ENCODE results near the gene JPT2.
"Not testable (repeated sequence)": the region's sequence is repeated elsewhere in the genome, so short reads cannot be mapped to it uniquely, and the experiment has no call there.

Gene JPT2

GRCh38 chr16:1732071-1732470 lies 54.0 kb downstream of the JPT2 start:
- DNase-seq (ENCODE audit: low read depth) = no peak

GRCh38 chr16:1732551-1732987 lies 54.5 kb downstream of the JPT2 start:
- not testable (repeated sequence) for DNase-seq (ENCODE audit: low read depth)

GRCh38 chr16:1734123-1734522 lies 56.0 kb downstream of the JPT2 start:
- no peak for DNase-seq (ENCODE audit: low read depth)

- no peak for DNase-seq (ENCODE audit: low read depth)
Measured at GRCh38 chr16:1734816-1735215, 56.7 kb downstream of the JPT2 start.

- DNase-seq (ENCODE audit: low read depth) = no peak
Measured at GRCh38 chr16:1740234-1740633, 62.2 kb downstream of the JPT2 start.

- no peak for DNase-seq (ENCODE audit: low read depth)
Measured at GRCh38 chr16:1740781-1741490, 62.9 kb downstream of the JPT2 start.

- DNase-seq (ENCODE audit: low read depth) = no peak
Measured at GRCh38 chr16:1741553-1742165, 63.6 kb downstream of the JPT2 start.

- no peak for DNase-seq (ENCODE audit: low read depth)
Measured at GRCh38 chr16:1743376-1744337, 65.6 kb downstream of the JPT2 start.

GRCh38 chr16:1744338-1744840 lies 66.3 kb downstream of the JPT2 start:
- no peak for DNase-seq (ENCODE audit: low read depth)

- no peak for DNase-seq (ENCODE audit: low read depth)
Measured at GRCh38 chr16:1745181-1745899, 67.3 kb downstream of the JPT2 start.

- DNase-seq (ENCODE audit: low read depth) = no peak
Measured at GRCh38 chr16:1745900-1746692, 68.0 kb downstream of the JPT2 start.

- no peak for DNase-seq (ENCODE audit: low read depth)
Measured at GRCh38 chr16:1746693-1747195, 68.7 kb downstream of the JPT2 start.

GRCh38 chr16:1747934-1748333 lies 69.9 kb downstream of the JPT2 start:
- DNase-seq (ENCODE audit: low read depth) = no peak

- no peak for DNase-seq (ENCODE audit: low read depth)
Measured at GRCh38 chr16:1749152-1750117, 71.4 kb downstream of the JPT2 start.
